Measurements from ENCODE around the gene ZDHHC14. TPM values are rescaled to one million over a fixed set of nuclear protein-coding genes. Genes with fewer than 3 reads are reported as not detected.

The ZDHHC14 gene
- total RNA-seq, 1 experiment from 2014 or later = 4.9 TPM

- no TSS peak for BruUV-seq (replicated peaks)
- H4K20me1 ChIP-seq (ENCODE audit: low read length) = no peaks in the 10 kb centered on the region
- no peaks in the 10 kb centered on the region for H3F3A ChIP-seq (ENCODE audit: low read length, unreplicated experiment)
- ChIA-PET POLR2A (ENCODE audit: unreplicated experiment) (no interaction called here), CTCF (no interaction called here)
- no peak overlapping the region for H3K4me2 ChIP-seq (ENCODE audit: low read length)
- no peak for ATAC-seq
- no peak overlapping the region for H2AFZ ChIP-seq (ENCODE audit: low read length)
- H3K9ac ChIP-seq (ENCODE audit: low read length) = no peak overlapping the region
- no peak overlapping the region for H3K27ac ChIP-seq (ENCODE audit: low read length)
- no peaks in the 10 kb centered on the region for H3K9me3 ChIP-seq (ENCODE audit: low read length)
- intact Hi-C loops (cut with micrococcal nuclease) = loop anchor here (5.0 to 10.0 kb wide), 3 partner anchors 77 to 221 kb away; partner anchors contain the start of gene ZDHHC14
- no peaks in the 10 kb centered on the region for H3K9me2 ChIP-seq (replicated peaks; ENCODE audit: low read length)
- H3K4me1 ChIP-seq (ENCODE audit: insufficient read depth, low read length) = peaks cover 17% of the 10 kb centered on the region
- H3K27me3 ChIP-seq (ENCODE audit: low read length) = no peaks in the 10 kb centered on the region
- no peak overlapping the region for H3K4me3 ChIP-seq (ENCODE audit: low read length)
- H3K79me2 ChIP-seq (ENCODE audit: low read length) = no peaks in the 10 kb centered on the region
- H3K36me3 ChIP-seq (ENCODE audit: low read depth, low read length) = no peaks in the 10 kb centered on the region
- no peak for TF ChIP-seq EZH2phosphoT487 (IDR thresholded peaks at IDR 0.05; ENCODE audit: borderline replicate concordance, low read length)
- TF ChIP-seq CTCF (conservative IDR thresholded peaks at IDR 0.05; ENCODE audit: low read depth, low read length) = no peak
- no peak for TF ChIP-seq EZH2 (IDR thresholded peaks at IDR 0.05; ENCODE audit: low read length, unreplicated experiment)
- no peak for DNase-seq
Observed at GRCh38 chr6:157538168-157538567, 157.2 kb downstream of the ZDHHC14 start.

- no peak for ATAC-seq
- intact Hi-C loops (cut with micrococcal nuclease) = loop anchor here (5.0 to 10.0 kb wide), 3 partner anchors 76 to 221 kb away; partner anchors contain the start of gene ZDHHC14
- DNase-seq = no peak
- Histone ChIP-seq H3K4me1 (ENCODE audit: insufficient read depth, low read length) (peaks cover 17% of the 10 kb centered on the region), H3K27ac (ENCODE audit: low read length) (no peak overlapping the region), H3K36me3 (ENCODE audit: low read depth, low read length) (no peaks in the 10 kb centered on the region), H3K4me3 (ENCODE audit: low read length) (no peak overlapping the region), H3K79me2 (ENCODE audit: low read length) (no peaks in the 10 kb centered on the region), H3K27me3 (ENCODE audit: low read length) (no peaks in the 10 kb centered on the region), H3K4me2 (ENCODE audit: low read length) (no peak overlapping the region), H3K9me2 (replicated peaks; ENCODE audit: low read length) (no peaks in the 10 kb centered on the region), H4K20me1 (ENCODE audit: low read length) (no peaks in the 10 kb centered on the region), H2AFZ (ENCODE audit: low read length) (no peak overlapping the region), H3F3A (ENCODE audit: low read length, unreplicated experiment) (no peaks in the 10 kb centered on the region), H3K9me3 (ENCODE audit: low read length) (no peaks in the 10 kb centered on the region), H3K9ac (ENCODE audit: low read length) (no peak overlapping the region)
- TF ChIP-seq CTCF (conservative IDR thresholded peaks at IDR 0.05; ENCODE audit: low read depth, low read length) = no peak
- BruUV-seq (replicated peaks) = no TSS peak
- ChIA-PET CTCF (no interaction called here), POLR2A (ENCODE audit: unreplicated experiment) (no interaction called here)
Observed at GRCh38 chr6:157538698-157539097, 157.7 kb downstream of the ZDHHC14 start.

DNA sequence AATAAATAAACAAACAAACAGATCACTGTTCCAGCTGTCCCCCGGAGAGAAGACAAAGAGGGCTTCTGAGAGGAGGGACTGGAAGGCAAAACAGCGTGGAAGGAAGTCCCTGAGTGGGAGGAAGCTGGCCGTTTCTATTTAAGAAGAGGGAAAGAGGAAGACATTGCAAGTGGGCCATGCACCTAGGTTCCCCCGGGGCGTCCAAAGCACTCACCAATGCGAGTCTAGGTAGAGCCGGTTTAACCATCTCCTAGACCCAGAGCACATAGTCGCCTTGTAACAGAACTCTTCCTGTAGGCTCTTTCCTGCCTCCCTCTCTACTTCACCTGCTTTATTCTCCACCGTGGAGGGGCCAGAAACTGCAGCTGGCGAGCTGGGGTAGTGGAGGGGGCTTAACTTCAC, 158.4 kb downstream of the ZDHHC14 start:
- no peaks in the 10 kb centered on the region for H3K79me2 ChIP-seq (ENCODE audit: low read length)
- H3K27ac ChIP-seq (ENCODE audit: low read length) = no peak overlapping the region
- no peak overlapping the region for H3K4me2 ChIP-seq (ENCODE audit: low read length)
- H3K9me3 ChIP-seq (ENCODE audit: low read length) = no peaks in the 10 kb centered on the region
- POLR2A ChIA-PET (ENCODE audit: unreplicated experiment) = no interaction called here
- intact Hi-C loops (cut with micrococcal nuclease) = loop anchor here (5.0 to 10.0 kb wide), 3 partner anchors 75 to 222 kb away; partner anchors contain the start of gene ZDHHC14
- no peak overlapping the region for H3K4me3 ChIP-seq (ENCODE audit: low read length)
- H3K36me3 ChIP-seq (ENCODE audit: low read depth, low read length) = no peaks in the 10 kb centered on the region
- TF ChIP-seq EZH2 (IDR thresholded peaks at IDR 0.05; ENCODE audit: low read length, unreplicated experiment) (no peak), CTCF (conservative IDR thresholded peaks at IDR 0.05; ENCODE audit: low read depth, low read length) (no peak), EZH2phosphoT487 (IDR thresholded peaks at IDR 0.05; ENCODE audit: borderline replicate concordance, low read length) (no peak)
- no peaks in the 10 kb centered on the region for H3K27me3 ChIP-seq (ENCODE audit: low read length)
- peaks cover 17% of the 10 kb centered on the region for H3K4me1 ChIP-seq (ENCODE audit: insufficient read depth, low read length)
- ATAC-seq (no peak), DNase-seq (no peak)
- no peaks in the 10 kb centered on the region for H3K9me2 ChIP-seq (replicated peaks; ENCODE audit: low read length)
- H3F3A ChIP-seq (ENCODE audit: low read length, unreplicated experiment) = no peaks in the 10 kb centered on the region
- CTCF ChIA-PET = no interaction called here
- H3K9ac ChIP-seq (ENCODE audit: low read length) = no peak overlapping the region
- no TSS peak for BruUV-seq (replicated peaks)
- no peak overlapping the region for H2AFZ ChIP-seq (ENCODE audit: low read length)
- no peaks in the 10 kb centered on the region for H4K20me1 ChIP-seq (ENCODE audit: low read length)

Data from PC-3 (cell line).